SH-SY5Y (cell line): ENCODE results near the gene UBA1.

Experiments
- GATA2 ChIP-seq: IDR thresholded peaks from 2 replicates; pipeline ENCODE4 v1.6.1; 2011; ENCODE audit warnings: mild to moderate bottlenecking, low read depth, low read length
- GATA3 ChIP-seq: IDR thresholded peaks from 2 replicates; pipeline ENCODE4 v1.6.1; 2011; ENCODE audit warnings: low read depth, mild to moderate bottlenecking, low read length, moderate library complexity

UBA1 gene

DNA sequence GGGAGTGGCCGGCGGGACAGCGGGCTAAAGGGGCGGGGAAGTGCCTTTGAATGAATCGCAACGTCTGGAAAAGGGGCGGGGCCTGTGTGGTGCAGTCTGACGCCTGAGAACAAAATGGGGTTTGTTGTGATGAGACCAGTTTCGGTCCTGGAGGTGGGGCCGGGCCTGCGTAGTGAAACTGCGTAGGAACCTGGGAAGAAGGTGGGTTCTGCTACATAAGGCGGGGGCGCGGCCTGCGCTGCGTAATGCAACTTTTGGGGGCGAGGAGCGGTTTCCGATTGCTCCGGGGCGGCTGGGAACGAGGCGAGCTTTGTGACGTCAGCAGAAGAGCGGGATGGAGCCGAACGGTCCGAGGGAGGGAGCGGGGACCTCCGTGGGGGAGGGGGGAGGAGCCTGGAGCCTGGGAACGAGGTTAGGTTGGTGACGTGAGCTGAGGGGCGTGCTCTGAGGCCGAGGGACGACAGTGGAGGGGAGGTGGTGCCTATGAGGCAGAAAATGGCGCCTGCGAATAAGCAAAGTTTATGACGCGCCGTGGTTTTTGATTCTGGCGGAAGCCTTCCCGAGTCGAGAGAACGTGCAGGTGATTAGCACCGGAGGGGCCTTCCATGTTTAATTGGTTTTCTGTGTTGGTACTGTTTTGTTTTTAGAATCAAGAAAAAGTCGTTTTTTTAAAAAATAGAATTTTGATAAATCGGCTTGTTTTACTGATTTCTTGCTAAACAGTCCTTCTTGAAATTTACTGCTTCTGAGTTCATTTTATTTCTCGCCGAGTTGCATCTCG, 39.9 kb downstream of the UBA1 start:
- no peak for TF ChIP-seq GATA2
- no peak for TF ChIP-seq GATA3

DNA sequence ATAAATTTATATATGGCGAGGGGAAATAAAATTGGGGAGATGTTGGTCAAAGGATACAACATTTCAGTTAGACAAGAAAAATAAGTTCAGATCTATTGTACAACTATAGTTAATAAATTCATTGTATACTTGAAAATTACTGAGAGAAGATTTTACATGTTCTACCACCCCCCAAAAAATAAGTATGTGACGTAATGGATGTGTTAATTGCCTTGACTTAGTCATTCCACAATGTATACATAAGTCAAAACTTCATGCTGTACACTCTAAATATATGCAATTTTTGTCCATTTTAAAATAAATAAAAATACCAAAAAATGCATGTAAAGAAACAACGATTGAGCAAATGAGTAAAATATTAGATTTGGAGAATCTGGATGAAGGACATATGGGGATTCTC, 41.0 kb downstream of the UBA1 start:
- TF ChIP-seq GATA2 (no peak), GATA3 (no peak)

DNA sequence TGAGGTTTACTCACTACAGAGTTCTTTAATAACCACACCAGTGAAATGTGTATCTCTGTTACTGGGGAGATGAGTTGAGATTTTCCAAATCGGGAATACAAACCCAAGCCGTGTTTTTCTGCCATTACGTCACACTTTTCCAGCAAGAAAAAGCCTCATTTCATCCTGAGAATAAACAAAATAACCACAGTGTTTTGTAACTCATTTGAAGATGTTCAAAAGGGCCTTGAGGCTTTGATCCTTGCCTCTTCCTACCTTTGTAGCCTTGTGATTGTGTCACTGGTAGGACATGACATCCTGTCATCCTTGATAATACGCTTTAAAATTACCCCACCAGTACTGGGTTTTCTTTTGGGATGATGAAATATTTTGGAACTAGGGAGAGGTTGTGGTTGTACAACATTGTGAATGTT, 42.1 kb downstream of the UBA1 start:
- TF ChIP-seq GATA3 (no peak), GATA2 (no peak)

DNA sequence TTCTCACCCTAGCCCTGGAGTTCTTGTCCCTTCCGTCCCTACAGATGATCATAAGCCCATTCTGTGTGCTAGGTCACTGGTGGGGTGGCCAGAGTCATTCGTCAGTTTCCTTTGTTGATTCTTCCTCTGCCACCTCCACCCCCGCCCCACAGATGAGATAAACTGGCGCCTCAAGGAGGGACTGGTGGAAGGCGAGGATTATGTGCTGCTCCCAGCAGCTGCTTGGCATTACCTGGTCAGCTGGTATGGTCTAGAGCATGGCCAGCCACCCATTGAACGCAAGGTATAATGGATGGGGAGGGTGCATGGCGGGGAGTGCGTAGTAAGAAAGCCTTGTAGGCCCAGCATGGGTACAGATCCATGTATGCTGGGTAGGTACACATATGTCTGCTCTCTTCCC, 45.6 kb downstream of the UBA1 start:
- TF ChIP-seq GATA2 = no peak
- TF ChIP-seq GATA3 = no peak

DNA sequence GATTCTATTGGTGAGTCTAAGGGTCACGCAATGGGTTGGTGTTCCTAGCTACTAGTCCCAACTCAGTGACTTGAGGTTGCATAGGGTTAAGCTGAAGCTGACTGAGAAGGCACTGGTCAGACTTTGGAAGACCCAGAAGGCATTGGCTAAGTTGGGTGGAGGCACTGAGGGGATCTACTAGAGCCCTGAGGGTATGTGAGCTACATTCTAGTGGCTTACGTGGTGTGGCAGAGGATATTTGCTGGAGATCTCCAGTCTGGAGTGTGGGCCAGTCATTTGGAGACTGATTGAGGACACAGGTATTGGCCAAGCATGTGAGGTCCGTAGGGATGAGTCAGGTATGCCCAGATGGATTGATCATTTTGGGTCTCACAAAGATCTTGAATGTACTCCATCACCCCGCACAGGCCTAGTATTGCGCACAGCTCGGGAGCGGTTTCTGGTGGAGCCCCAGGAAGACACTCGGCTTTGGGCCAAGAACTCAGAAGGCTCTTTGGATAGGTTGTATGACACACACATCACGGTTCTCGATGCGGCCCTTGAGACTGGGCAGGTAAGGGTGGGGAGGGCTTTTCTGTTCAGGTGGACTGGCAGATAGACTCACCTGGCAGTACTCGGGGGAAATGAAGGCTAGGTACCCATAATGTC, 46.4 kb downstream of the UBA1 start:
- TF ChIP-seq GATA3 (no peak), GATA2 (no peak)

DNA sequence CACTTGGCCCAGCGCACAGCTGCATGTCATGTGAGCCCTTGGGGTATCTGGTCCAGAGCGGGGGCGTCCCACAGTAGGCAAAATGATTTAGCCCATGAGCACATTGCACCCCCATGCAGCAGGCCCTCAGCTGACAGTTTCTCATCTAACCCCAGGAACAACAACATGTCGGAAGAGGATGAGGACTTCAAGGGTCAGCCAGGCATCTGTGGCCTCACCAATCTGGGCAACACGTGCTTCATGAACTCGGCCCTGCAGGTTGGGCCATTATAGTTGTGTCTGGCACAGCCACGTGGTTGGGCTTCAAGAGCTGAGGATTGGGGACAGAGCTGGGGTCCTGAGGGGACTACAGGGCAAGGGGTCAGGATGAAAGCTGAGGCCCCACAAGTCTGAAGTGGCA, 47.0 kb downstream of the UBA1 start:
- TF ChIP-seq GATA2 (no peak), GATA3 (no peak)

DNA sequence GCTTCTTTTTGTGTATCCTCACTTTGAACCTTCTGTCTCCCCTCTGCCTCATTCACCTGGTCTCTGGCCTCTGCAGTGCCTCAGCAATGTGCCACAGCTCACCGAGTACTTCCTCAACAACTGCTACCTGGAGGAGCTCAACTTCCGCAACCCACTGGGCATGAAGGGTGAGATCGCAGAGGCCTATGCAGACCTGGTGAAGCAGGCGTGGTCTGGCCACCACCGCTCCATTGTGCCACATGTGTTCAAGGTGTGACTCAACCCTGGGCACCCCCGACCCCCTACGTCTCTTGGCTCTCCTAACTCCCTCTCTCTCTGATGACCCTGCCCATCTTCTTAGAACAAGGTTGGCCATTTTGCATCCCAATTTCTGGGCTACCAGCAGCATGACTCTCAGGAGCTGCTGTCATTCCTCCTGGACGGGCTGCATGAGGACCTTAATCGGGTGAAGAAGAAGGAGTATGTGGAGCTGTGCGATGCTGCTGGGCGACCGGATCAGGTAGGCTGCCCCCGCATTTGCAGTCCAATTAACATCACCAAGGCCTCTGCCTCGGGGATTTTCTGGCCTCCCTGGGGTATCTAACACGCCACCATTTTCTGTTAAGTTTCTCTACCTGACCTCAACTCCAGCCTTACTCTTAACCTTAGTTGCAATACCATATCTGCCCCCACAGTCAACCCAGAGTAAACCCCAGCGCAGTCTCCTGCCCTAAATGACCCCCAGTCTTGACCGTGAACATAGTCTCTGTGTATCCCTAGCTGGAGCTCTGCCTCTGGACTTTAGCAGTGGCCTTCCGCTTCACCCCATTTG, 47.8 kb downstream of the UBA1 start:
- no peak for TF ChIP-seq GATA2
- TF ChIP-seq GATA3 = no peak

DNA sequence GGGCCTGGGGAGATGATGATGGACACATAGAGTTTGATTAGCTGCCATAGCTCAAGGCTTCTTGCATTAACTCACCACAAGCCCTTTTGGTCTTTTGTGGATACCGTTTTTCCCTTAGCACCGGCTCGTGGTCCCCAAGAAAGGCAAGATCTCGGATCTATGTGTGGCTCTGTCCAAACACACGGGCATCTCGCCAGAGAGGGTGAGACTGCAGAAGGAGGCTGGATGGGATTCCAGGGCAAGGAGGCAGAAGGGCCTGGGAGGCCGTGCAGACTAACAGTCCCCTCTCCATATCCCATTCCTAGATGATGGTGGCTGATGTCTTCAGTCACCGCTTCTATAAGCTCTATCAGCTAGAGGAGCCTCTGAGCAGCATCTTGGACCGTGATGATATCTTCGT, 48.7 kb downstream of the UBA1 start:
- TF ChIP-seq GATA3 (no peak), GATA2 (no peak)

DNA sequence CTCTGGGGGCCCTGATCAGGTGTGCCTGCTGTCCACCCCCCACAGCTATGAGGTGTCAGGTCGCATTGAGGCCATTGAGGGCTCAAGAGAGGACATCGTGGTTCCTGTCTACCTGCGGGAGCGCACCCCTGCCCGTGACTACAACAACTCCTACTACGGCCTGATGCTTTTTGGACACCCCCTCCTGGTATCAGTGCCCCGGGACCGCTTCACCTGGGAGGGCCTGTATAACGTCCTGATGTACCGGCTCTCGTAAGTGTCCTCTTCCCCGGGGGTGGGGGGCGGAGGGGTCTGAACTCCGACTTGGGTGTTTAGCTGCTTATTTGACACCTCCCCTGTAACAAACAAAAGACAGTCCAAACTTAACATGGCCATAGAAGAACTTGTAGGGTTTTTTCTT, 49.7 kb downstream of the UBA1 start:
- TF ChIP-seq GATA2 = no peak
- no peak for TF ChIP-seq GATA3

DNA sequence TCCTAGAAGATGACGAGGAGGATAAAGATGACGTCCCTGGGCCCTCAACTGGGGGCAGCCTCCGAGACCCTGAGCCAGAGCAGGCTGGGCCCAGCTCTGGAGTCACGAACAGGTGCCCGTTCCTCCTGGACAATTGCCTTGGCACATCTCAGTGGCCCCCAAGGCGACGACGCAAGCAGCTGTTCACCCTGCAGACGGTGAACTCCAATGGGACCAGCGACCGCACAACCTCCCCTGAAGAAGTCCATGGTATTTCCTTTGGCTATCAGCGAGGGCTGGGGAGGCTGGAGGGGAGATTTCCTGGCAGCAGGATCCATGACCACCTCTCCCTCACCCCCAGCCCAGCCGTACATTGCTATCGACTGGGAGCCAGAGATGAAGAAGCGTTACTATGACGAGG, 51.0 kb downstream of the UBA1 start:
- TF ChIP-seq GATA3 = no peak
- TF ChIP-seq GATA2 = no peak

DNA sequence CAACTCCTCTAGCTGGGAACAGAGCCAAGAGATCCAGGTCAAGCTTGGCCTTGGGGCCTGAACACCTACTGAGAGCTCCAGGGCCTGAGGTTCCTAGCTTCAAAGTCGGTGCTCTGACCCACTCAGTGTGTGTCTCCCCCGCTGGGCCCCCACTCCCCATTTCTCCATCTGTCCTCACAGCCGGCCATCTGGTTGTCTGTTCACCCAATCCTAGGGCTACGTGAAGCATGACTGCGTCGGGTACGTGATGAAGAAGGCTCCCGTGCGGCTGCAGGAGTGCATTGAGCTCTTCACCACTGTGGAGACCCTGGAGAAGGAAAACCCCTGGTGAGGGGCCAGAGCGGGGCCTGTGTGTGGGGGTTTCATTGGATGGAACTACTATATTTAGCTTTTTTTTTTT, 51.5 kb downstream of the UBA1 start:
- TF ChIP-seq GATA3 = no peak
- no peak for TF ChIP-seq GATA2

DNA sequence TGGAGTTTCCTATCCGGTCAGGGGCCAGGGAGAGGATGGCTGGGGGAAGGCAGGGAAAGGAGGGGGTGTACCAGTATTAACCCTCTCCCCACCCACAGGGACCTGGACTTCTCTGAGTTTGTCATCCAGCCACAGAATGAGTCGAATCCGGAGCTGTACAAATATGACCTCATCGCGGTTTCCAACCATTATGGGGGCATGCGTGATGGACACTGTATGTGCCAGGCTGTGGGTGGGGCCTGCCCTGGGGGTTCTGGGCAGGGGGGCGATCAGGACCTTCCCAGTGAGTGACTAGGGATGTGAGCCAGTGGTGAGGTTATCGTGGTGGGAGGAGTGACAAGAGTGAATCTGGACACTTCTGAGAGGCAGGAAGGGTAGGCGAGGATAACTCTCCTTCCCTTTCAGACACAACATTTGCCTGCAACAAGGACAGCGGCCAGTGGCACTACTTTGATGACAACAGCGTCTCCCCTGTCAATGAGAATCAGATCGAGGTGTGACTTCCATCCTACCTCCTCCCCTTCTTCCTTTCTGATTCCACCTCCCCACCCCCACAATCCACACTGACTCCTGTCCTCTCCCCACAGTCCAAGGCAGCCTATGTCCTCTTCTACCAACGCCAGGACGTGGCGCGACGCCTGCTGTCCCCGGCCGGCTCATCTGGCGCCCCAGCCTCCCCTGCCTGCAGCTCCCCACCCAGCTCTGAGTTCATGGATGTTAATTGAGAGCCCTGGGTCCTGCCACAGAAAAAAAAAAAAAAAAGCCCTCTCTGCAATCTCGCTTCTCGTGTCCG, 53.8 kb downstream of the UBA1 start:
- no peak for TF ChIP-seq GATA2
- no peak for TF ChIP-seq GATA3

DNA sequence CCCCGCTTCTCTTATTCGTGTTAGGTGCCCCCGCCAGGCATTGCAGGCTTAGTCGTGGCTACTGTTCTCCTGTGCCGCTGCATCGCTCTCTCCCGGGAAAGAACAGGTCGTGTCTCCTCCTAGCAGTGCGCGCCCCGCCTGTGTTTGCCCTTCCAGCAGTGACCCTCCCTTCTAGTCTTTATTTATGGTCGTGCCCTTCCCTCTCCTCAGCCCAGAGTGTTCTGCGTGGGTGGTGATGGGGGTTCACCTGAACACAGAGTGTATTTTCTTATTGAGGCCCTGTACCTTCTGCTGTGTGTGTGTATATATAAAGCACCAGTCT, 54.3 kb downstream of the UBA1 start:
- TF ChIP-seq GATA3 (no peak), GATA2 (no peak)

DNA sequence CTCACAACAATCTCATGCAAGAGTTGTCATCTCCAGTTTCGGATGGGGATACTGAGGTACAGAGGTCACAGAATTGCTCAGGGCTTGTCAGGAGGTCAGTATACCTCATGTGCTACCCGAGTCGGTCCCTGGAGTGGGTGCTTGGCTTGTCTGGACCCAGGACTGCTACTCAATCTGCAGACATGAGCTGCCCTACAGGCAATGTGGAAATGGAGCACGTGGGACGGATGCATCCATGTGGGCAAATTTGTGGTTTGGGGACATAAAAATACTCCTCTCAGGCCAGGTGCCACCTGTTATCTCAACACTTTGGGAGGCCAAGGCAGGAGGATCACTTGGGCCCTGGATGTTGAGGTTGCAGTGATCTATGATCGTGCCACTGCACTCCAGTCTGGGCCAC, 54.9 kb downstream of the UBA1 start:
- TF ChIP-seq GATA2 (no peak), GATA3 (no peak)
